Kidney (tissue), 14 donors: ENCODE measurements around the gene LRRC3C. TPM values are rescaled to one million over a fixed set of nuclear protein-coding genes. Genes with fewer than 3 reads are reported as not detected.

ENCODE experiments used
- DNase-seq, 5 donors: peaks; one replicate each; pipeline ENCODE4 v3.0.0-alpha.2; 2013 to 2020
- FAIRE-seq: peaks from 2 replicates; lab custom pipeline; 2012; peaks lifted over from hg19 to GRCh38; lab: Jason Lieb, UNC
- H3K27ac ChIP-seq, 2 donors: one replicate each; pipeline ENCODE4 v1.7.0; 2013; ENCODE audit warnings: low read depth in 2 of 2, low read length in 2 of 2, inconsistent platforms in 1 of 2
- H3K27me3 ChIP-seq: one replicate; pipeline ENCODE4 v1.7.1; 2013; ENCODE audit warnings: low read length, inconsistent platforms; ENCODE audit not compliant: control insufficient read depth, insufficient read depth
- H3K36me3 ChIP-seq, 3 donors: one replicate each; pipeline versions ENCODE4 v1.7.0 to v1.7.1; 2013; ENCODE audit warnings: low read length in 3 of 3, control low read depth in 1 of 3, inconsistent platforms in 1 of 3; ENCODE audit not compliant: insufficient read depth in 3 of 3, control insufficient read depth in 2 of 3
- H3K4me1 ChIP-seq, 3 donors: one replicate each; pipeline versions ENCODE4 v1.7.0 to v1.7.1; 2013; ENCODE audit warnings: low read length in 3 of 3, inconsistent platforms in 1 of 3, low read depth in 1 of 3; ENCODE audit not compliant: control insufficient read depth in 2 of 3, insufficient read depth in 2 of 3
- H3K4me3 ChIP-seq, 3 donors: one replicate each; pipeline versions ENCODE4 v1.7.0 to v1.8.1; 2013; ENCODE audit warnings: low read length in 3 of 3, control low read depth in 1 of 3, inconsistent platforms in 1 of 3
- H3K9ac ChIP-seq, 3 donors: one replicate each; pipeline versions ENCODE4 v1.7.0 to v1.7.1; 2013; ENCODE audit warnings: low read length in 3 of 3, control low read depth in 1 of 3, inconsistent platforms in 1 of 3
- H3K9me3 ChIP-seq, 3 donors: one replicate each; pipeline versions ENCODE4 v1.7.0 to v1.7.1; 2013; ENCODE audit warnings: low read length in 3 of 3, control low read depth in 1 of 3, inconsistent platforms in 1 of 3; ENCODE audit not compliant: control insufficient read depth in 2 of 3, insufficient read depth in 1 of 3
- intact Hi-C: fragments of 100-400 bp; cut with DNase I; formaldehyde crosslinking; loops from one replicate; pipeline ENCODE4 v1.11.1; 2022
- polyA plus RNA-seq: library from polyadenylated mRNA; stranded (reverse); fragments of 350-450 nt; fragmentation: Illumina TruSeq; extraction: RNeasy Lipid Tissue Mini Kit (QIAGEN cat#74804); gene quantifications from one replicate; pipeline ENCODE4 v1.2.3, GENCODE V29; 2014; ENCODE audit warnings: low read depth, low replicate concordance; ENCODE audit not compliant: insufficient read depth
- total RNA-seq: library from RNA; stranded (reverse); fragmentation: NEBNext Ultra II Directional; extraction: Animal tissue kit (Norgen Biotek cat#: 25700); gene quantifications from one replicate; pipeline ENCODE4 v1.2.1, GENCODE V29; 2021
- TF ChIP-seq, protein P1 (sequence below): IDR thresholded peaks from 3 replicates; pipeline ENCODE4 v1.5.1; 2012; ENCODE audit warnings: mild to moderate bottlenecking, moderate library complexity, borderline replicate concordance; ENCODE audit not compliant: insufficient read depth; ENCODE audit errors: extremely low read depth
- donor health status: control.
- donor health status: control.
- donor health status: control.
- donor health status: control.
- donor health status: control.
- donor health status: DM: yes; HTN: yes; CAD: no.
- donor health status: Normal renal cell carcinoma (clear cell type).

LRRC3C gene
- total and polyA plus RNA-seq, 2 donors from 2014 or later = not detected

DNA sequence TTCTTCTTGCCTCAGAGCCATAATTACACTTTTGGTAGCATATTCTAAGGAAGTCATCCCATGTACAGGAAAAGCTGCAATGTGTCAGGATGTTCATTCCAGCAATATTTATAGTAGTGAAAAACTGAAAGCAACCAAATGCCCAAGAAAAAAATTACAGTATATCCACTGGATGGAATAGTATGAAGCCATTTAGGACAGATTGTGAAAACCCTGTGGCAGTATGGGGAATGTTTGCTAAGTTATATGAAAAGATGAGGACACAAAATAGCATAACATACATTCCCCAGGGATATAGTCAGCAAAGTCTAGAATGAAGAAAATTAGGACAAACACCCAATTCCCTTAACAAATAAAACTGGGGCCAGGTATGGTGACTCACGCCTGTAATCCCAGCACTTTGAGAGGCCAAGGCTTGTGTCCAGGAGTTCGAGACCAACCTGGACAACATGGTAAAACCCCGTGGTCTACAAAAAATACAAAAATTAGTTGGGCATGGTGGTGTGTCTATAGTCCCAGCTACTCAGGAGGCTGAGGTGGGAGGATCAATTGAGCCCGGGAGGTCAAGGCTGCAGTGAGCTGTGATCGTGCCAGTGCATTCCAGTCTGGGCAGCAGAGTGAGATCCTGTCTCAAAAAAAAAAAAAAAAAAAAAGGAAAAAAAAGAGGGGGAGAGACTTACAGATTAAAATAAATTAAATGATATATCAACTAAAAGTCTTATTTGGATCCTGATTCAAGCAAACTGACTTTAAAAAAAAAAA lies 2.3 kb downstream of the LRRC3C start:
- intact Hi-C loops = no loop called here
- H3K27me3 ChIP-seq = no peaks in the 10 kb centered on the region
- no peaks in the 10 kb centered on the region for H3K36me3 ChIP-seq
- DNase-seq = no peak
- no peaks in the 10 kb centered on the region for H3K9me3 ChIP-seq
- TF ChIP-seq, protein P1, sequence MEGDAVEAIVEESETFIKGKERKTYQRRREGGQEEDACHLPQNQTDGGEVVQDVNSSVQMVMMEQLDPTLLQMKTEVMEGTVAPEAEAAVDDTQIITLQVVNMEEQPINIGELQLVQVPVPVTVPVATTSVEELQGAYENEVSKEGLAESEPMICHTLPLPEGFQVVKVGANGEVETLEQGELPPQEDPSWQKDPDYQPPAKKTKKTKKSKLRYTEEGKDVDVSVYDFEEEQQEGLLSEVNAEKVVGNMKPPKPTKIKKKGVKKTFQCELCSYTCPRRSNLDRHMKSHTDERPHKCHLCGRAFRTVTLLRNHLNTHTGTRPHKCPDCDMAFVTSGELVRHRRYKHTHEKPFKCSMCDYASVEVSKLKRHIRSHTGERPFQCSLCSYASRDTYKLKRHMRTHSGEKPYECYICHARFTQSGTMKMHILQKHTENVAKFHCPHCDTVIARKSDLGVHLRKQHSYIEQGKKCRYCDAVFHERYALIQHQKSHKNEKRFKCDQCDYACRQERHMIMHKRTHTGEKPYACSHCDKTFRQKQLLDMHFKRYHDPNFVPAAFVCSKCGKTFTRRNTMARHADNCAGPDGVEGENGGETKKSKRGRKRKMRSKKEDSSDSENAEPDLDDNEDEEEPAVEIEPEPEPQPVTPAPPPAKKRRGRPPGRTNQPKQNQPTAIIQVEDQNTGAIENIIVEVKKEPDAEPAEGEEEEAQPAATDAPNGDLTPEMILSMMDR = no peak
- peak overlapping the region in 1 of 2 donors; percentile 86 for H3K27ac ChIP-seq
- H3K4me1 ChIP-seq = peaks cover 5 to 37% (median 24%) of the 10 kb centered on the region in 3 donors
- peak overlapping the region in 1 of 3 donors; percentile 85 for H3K9ac ChIP-seq
- no peak for FAIRE-seq
- no peak overlapping the region for H3K4me3 ChIP-seq

DNA sequence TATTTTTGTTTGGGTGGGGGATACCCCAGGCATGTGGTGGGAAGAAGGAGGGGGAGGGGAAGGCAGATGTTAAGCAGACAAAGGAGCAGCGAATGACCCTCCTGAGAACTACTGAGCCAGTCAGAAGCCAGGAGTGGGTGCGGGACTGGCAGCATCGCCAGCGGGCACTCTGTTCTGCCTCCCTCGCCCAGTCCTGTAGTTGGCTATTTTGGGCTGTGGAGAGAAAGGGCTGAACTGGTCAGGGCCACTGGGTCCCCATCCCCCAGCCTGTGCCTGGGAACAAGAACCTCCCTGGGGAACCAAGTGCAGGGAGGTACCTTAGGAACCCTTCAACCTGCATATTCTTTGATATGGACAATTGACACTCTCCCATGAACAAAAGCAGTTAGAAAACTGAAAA lies 6.4 kb downstream of the LRRC3C start:
- H3K9me3 ChIP-seq = no peaks in the 10 kb centered on the region
- FAIRE-seq (no peak), DNase-seq (peak in 1 of 5 donors; percentile 48)
- no peak overlapping the region for H3K4me3 ChIP-seq
- TF ChIP-seq, protein P1 = no peak
- no peak overlapping the region for H3K9ac ChIP-seq
- H3K27ac ChIP-seq = no peak overlapping the region
- H3K27me3 ChIP-seq = no peaks in the 10 kb centered on the region
- H3K36me3 ChIP-seq = no peaks in the 10 kb centered on the region
- intact Hi-C loops = no loop called here
- peaks cover 0 to 9% (median 3%) of the 10 kb centered on the region in 3 donors for H3K4me1 ChIP-seq

DNA sequence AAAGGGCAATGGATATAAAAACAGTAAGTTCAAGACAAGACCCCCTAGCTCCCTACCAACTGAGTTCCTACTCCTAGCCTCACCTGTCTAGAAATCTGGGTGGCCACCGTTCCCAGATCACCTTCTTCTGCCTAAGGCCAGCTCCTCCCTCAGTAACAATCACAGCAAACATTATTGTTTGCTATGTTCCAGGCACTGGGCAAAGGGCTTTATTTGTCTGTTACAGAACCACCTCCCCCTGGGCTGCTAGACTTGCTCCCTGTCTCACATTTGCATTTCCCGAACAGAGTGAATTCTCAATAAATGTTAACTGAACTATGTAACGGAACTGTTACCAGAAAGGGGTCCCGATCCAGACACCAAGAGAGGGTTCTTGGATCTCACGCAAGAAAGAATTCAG lies 6.8 kb downstream of the LRRC3C start:
- FAIRE-seq (no peak), DNase-seq (no peak)
- Histone ChIP-seq H3K27ac (no peak overlapping the region), H3K27me3 (no peaks in the 10 kb centered on the region), H3K36me3 (no peaks in the 10 kb centered on the region), H3K4me1 (peaks cover 0 to 6% (median 0%) of the 10 kb centered on the region in 3 donors), H3K9me3 (no peaks in the 10 kb centered on the region), H3K9ac (no peak overlapping the region), H3K4me3 (no peak overlapping the region)
- intact Hi-C loops = no loop called here
- TF ChIP-seq, protein P1 = no peak

DNA sequence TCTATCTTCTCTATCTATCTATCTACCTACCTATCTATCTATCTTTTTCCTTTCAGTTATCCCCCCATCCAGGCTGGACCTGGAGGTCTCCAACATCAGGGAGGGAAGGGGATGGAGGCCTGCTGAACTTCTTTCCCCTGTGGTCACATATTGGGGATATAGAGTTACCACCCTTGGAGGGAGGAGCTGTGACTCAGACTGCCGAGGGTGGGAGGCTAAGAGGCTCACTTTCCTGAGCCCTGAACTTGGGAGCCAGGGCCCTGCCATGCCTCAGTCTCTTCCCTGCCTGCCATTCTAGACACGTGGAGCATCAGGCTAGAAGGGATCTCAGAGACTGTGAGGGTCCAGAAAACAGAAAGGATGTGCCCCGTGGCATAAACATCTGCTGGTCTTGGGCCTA lies 8.4 kb downstream of the LRRC3C start:
- intact Hi-C loops = no loop called here
- H3K27me3 ChIP-seq = no peaks in the 10 kb centered on the region
- TF ChIP-seq, protein P1 = no peak

More for the DNA sequence above, 8.4 kb downstream of the LRRC3C start:
- Histone ChIP-seq H3K4me1 (peaks cover 0 to 5% (median 0%) of the 10 kb centered on the region in 3 donors), H3K36me3 (no peaks in the 10 kb centered on the region), H3K27ac (no peak overlapping the region), H3K9ac (no peak overlapping the region), H3K4me3 (no peak overlapping the region), H3K9me3 (no peaks in the 10 kb centered on the region)
- FAIRE-seq = no peak
- no peak for DNase-seq
